ENCODE results near the gene TMEM255B. TPM values are rescaled to one million over a fixed set of nuclear protein-coding genes. Genes with fewer than 3 reads are reported as not detected.
A peak's percentile ranks its signal among the peaks of the same experiment; 100 is the strongest.

Gene TMEM255B
- polyA plus RNA-seq, 2 donors: 3.1 to 6.8 TPM

DNA sequence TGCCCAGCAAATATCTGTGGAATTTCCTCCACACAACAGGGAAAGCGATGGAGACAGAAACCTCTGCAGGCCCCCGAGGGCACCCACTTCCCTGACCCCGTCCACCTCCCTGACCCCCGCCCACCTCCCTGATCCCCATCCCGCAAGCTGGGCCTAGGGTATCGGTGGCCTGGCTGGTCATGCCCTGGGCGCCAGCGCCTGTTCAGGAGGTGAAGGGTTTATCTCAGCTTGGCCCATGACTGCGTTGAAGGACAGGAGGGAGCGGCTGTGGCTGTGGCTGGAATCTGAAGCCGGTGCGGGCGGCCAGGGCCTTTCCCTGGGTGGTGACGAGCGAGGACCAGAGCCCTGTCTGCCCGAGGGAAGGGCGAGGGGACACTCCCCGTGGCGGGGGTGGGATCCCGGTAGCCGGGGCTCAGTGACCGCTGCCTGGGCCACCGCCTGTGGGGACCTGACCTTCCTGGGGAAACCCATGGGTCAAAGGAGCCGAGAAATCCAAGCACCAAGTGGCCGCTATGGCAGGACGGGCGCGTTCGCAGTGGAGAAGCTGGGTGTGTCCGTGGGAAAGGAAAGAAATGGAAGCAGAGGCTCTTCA lies 84.1 kb downstream of the TMEM255B start:
- peaks cover 3 to 15% of the 10 kb centered on the region in 2 donors for H3K36me3 ChIP-seq (ENCODE audit: control insufficient read depth in 2 of 2, insufficient read depth in 2 of 2, low read length in 1 of 2)
- no peak overlapping the region for H3K27ac ChIP-seq (ENCODE audit: low read depth in 2 of 2, low read length in 1 of 2)
- peaks cover 23 to 43% of the 10 kb centered on the region in 2 donors for H3K4me1 ChIP-seq (ENCODE audit: control insufficient read depth in 2 of 2, insufficient read depth in 2 of 2, low read length in 1 of 2)
- H3K27me3 ChIP-seq (ENCODE audit: control insufficient read depth in 1 of 2, insufficient read depth in 2 of 2, low read length in 2 of 2): no peaks in the 10 kb centered on the region
- H3K4me3 ChIP-seq (ENCODE audit: low read depth in 1 of 2, low read length in 2 of 2): no peak overlapping the region
- no peaks in the 10 kb centered on the region for H3K9me3 ChIP-seq (ENCODE audit: control insufficient read depth in 2 of 2, insufficient read depth in 1 of 2, low read depth in 1 of 2, low read length in 1 of 2)
- 92 to 94% methylated on average over 28 to 30 of the region's 30 CpGs for whole genome bisulfite sequencing, 2 donors

DNA sequence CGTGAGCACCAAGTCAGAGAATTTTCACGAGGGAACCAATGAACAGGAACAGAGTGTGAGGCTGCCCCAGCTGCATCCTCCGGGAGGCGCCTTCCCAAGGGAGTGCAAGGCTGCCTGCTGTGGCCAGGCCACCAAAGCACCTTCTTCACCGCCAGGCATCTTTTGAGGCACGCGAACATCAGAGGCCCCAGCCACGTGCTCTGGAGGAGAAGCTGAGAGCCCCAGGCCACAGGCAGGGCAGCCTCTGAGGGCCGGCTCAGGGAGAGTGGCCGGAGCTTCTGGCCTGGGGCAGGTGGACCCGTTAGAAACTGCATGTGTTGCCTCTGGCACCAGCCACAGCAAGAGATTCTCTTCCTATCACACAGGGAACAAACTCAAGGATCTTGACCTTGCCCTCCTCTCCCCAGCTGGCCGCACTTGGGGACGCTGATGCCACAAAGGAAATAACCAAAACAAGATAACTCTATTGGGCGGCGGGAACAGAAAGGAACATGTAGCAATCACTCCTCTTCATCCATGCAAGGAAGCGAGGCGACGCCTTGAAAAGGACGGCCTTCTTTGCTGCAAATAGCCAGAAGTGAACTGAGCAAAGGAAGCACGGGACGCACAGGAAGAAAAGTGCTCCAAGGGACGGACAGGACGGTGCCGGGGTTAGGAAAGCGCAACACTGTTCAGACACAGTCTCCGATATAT lies 85.0 kb downstream of the TMEM255B start:
- Histone ChIP-seq H3K9me3 (ENCODE audit: control insufficient read depth in 2 of 2, insufficient read depth in 1 of 2, low read depth in 1 of 2, low read length in 1 of 2) (no peaks in the 10 kb centered on the region), H3K27me3 (ENCODE audit: control insufficient read depth in 1 of 2, insufficient read depth in 2 of 2, low read length in 2 of 2) (no peaks in the 10 kb centered on the region), H3K27ac (ENCODE audit: low read depth in 2 of 2, low read length in 1 of 2) (peak overlapping the region in 1 of 2 donors; percentile 54), H3K4me3 (ENCODE audit: low read depth in 1 of 2, low read length in 2 of 2) (no peak overlapping the region), H3K36me3 (ENCODE audit: control insufficient read depth in 2 of 2, insufficient read depth in 2 of 2, low read length in 1 of 2) (peaks cover 3 to 15% of the 10 kb centered on the region in 2 donors), H3K4me1 (ENCODE audit: control insufficient read depth in 2 of 2, insufficient read depth in 2 of 2, low read length in 1 of 2) (peaks cover 16 to 42% of the 10 kb centered on the region in 2 donors)
- WGBS, 2 donors: 74 to 79% methylated on average over 26 of the region's 26 CpGs

DNA sequence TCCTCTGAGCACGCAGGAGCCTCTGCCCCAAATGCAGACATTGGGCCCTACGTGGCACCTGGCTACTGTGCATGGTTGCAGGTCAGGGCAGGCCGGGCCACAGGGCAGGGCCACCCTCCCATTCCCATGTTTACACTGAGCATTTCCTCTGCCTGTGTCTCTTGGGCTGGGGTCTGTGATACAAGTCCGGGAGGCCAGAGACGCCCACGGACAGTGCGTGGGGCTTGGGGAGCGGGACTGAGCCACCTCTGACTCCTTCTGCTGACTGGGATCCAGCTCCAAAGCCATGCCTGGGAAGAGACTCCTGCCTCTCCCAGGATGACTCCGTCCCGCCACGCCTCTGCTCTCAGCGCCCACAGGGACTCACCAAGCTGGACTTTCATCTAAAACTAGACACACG lies 86.0 kb downstream of the TMEM255B start:
- H3K27me3 ChIP-seq (ENCODE audit: control insufficient read depth in 1 of 2, insufficient read depth in 2 of 2, low read length in 2 of 2): no peaks in the 10 kb centered on the region
- peak overlapping the region; percentile 68 to 78 for H3K27ac ChIP-seq (ENCODE audit: low read depth in 2 of 2, low read length in 1 of 2)
- peaks cover 3 to 15% of the 10 kb centered on the region in 2 donors for H3K36me3 ChIP-seq (ENCODE audit: control insufficient read depth in 2 of 2, insufficient read depth in 2 of 2, low read length in 1 of 2)
- H3K9me3 ChIP-seq (ENCODE audit: control insufficient read depth in 2 of 2, insufficient read depth in 1 of 2, low read depth in 1 of 2, low read length in 1 of 2): no peaks in the 10 kb centered on the region
- WGBS, 2 donors: 54 to 64% methylated on average over 13 of the region's 13 CpGs
- H3K4me1 ChIP-seq (ENCODE audit: control insufficient read depth in 2 of 2, insufficient read depth in 2 of 2, low read length in 1 of 2): peaks cover 11 to 34% of the 10 kb centered on the region in 2 donors
- H3K4me3 ChIP-seq (ENCODE audit: low read depth in 1 of 2, low read length in 2 of 2): no peak overlapping the region

DNA sequence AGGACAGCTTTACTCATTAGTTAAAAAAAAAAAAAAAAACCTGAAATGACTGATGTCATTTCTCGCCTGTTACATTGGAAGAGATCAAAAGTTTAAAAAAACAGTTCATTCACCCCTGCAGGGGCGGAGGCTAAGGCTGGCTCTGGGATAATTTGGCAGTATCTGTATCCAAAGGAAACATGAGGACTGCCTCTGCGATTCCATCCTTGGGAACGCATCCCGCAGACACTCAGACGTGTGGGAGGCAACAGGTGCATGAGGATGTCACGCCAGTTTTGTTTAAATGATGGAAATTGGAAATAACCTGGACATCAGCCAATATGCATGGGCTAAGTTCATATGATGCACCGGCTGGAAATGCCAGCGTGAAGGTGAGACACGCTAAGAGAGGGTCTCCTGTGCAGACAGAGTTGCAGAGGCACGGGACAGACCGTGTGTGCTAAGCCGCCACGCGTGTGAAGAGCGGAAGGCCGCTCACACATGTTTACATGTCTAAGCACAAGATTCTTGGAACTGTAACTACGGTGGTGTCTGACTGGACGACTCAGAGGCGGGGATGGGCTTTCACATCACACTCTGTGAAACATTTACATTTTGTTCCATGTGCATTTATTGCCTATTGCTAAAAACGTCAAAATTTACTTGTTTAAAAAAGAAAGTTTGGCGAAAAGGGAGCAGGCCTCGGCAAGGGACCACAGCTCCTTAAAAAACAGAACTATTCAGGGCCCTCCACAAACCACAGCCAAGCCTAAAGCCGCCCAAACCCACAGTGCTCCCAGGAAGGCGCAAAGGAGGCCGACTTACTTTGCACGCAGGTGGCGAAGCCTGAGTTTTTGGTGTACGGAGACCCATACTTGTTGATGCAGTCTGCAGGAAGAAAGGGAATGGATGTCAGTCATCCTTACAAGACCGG lies 87.0 kb downstream of the TMEM255B start:
- Histone ChIP-seq H3K27me3 (ENCODE audit: control insufficient read depth in 1 of 2, insufficient read depth in 2 of 2, low read length in 2 of 2) (no peaks in the 10 kb centered on the region), H3K27ac (ENCODE audit: low read depth in 2 of 2, low read length in 1 of 2) (no peak overlapping the region), H3K4me1 (ENCODE audit: control insufficient read depth in 2 of 2, insufficient read depth in 2 of 2, low read length in 1 of 2) (peaks cover 8 to 25% of the 10 kb centered on the region in 2 donors), H3K4me3 (ENCODE audit: low read depth in 1 of 2, low read length in 2 of 2) (no peak overlapping the region), H3K9me3 (ENCODE audit: control insufficient read depth in 2 of 2, insufficient read depth in 1 of 2, low read depth in 1 of 2, low read length in 1 of 2) (no peaks in the 10 kb centered on the region), H3K36me3 (ENCODE audit: control insufficient read depth in 2 of 2, insufficient read depth in 2 of 2, low read length in 1 of 2) (peaks cover 3 to 12% of the 10 kb centered on the region in 2 donors)
- 69 to 73% methylated on average over 30 of the region's 30 CpGs for WGBS, 2 donors

DNA sequence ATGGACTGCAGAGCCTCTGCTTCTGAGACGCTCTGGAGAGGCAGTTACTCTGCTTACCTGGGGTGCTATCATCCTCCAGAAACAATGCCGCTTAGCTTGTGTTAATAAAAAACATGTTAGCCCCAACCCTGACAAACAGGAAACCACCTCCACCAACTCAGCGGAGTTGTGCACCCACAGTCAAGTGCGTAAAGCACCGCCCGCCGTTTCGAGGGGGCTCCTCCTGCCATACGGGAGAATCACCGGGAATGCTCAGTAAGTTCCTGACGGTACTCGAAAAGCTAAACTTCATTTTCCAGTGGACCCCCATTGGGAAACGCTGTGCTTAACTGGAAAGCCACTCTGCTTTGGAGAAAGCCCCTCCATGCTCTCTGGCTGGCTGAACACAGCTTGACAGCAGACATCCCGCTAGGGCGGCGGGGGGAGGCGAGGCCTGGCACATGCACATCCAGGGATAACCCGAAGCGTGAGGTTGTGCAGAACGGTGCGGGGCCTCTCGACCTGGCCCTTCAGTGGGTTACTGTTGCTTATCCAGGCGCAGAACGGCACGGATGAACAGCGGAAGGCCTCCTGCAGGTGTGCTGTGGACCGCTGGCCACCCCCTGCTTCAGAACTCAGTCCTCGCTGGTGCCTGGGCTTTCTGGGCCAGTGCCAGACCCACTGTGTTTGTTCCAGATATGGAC lies 87.8 kb downstream of the TMEM255B start:
- H3K4me3 ChIP-seq (ENCODE audit: low read depth in 1 of 2, low read length in 2 of 2): no peak overlapping the region
- no peaks in the 10 kb centered on the region for H3K9me3 ChIP-seq (ENCODE audit: control insufficient read depth in 2 of 2, insufficient read depth in 1 of 2, low read depth in 1 of 2, low read length in 1 of 2)
- H3K27ac ChIP-seq (ENCODE audit: low read depth in 2 of 2, low read length in 1 of 2): no peak overlapping the region
- peaks cover 6 to 23% of the 10 kb centered on the region in 2 donors for H3K4me1 ChIP-seq (ENCODE audit: control insufficient read depth in 2 of 2, insufficient read depth in 2 of 2, low read length in 1 of 2)
- H3K27me3 ChIP-seq (ENCODE audit: control insufficient read depth in 1 of 2, insufficient read depth in 2 of 2, low read length in 2 of 2): no peaks in the 10 kb centered on the region
- WGBS, 2 donors: 86 to 87% methylated on average over 28 of the region's 28 CpGs
- peaks cover 3 to 9% of the 10 kb centered on the region in 2 donors for H3K36me3 ChIP-seq (ENCODE audit: control insufficient read depth in 2 of 2, insufficient read depth in 2 of 2, low read length in 1 of 2)

DNA sequence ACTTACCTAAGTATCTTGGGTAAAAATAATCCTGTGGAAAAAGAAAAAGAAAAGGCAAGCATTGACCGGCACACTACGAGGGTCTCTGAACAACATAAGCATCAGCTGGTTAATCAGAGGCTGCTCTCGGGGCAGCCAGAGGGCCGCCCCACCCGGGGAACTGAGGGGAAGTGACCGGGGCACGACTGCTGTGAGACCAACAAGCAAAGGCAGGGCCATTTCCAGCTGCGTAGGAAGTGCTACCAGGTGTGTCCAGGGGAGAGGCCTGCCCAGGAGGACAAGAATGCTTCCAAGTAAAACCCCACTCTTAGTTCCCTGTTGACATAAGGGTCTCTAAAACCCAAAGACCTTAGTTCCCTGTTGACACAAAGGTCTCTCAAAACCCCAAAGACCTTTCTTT lies 89.0 kb downstream of the TMEM255B start:
- H3K36me3 ChIP-seq (ENCODE audit: control insufficient read depth in 2 of 2, insufficient read depth in 2 of 2, low read length in 1 of 2): peaks cover 3 to 8% of the 10 kb centered on the region in 2 donors
- H3K9me3 ChIP-seq (ENCODE audit: control insufficient read depth in 2 of 2, insufficient read depth in 1 of 2, low read depth in 1 of 2, low read length in 1 of 2): no peaks in the 10 kb centered on the region
- WGBS, 2 donors: 79 to 82% methylated on average over 8 of the region's 8 CpGs
- no peak overlapping the region for H3K27ac ChIP-seq (ENCODE audit: low read depth in 2 of 2, low read length in 1 of 2)
- H3K27me3 ChIP-seq (ENCODE audit: control insufficient read depth in 1 of 2, insufficient read depth in 2 of 2, low read length in 2 of 2): no peaks in the 10 kb centered on the region
- H3K4me1 ChIP-seq (ENCODE audit: control insufficient read depth in 2 of 2, insufficient read depth in 2 of 2, low read length in 1 of 2): peaks cover 6 to 23% of the 10 kb centered on the region in 2 donors
- H3K4me3 ChIP-seq (ENCODE audit: low read depth in 1 of 2, low read length in 2 of 2): no peak overlapping the region

DNA sequence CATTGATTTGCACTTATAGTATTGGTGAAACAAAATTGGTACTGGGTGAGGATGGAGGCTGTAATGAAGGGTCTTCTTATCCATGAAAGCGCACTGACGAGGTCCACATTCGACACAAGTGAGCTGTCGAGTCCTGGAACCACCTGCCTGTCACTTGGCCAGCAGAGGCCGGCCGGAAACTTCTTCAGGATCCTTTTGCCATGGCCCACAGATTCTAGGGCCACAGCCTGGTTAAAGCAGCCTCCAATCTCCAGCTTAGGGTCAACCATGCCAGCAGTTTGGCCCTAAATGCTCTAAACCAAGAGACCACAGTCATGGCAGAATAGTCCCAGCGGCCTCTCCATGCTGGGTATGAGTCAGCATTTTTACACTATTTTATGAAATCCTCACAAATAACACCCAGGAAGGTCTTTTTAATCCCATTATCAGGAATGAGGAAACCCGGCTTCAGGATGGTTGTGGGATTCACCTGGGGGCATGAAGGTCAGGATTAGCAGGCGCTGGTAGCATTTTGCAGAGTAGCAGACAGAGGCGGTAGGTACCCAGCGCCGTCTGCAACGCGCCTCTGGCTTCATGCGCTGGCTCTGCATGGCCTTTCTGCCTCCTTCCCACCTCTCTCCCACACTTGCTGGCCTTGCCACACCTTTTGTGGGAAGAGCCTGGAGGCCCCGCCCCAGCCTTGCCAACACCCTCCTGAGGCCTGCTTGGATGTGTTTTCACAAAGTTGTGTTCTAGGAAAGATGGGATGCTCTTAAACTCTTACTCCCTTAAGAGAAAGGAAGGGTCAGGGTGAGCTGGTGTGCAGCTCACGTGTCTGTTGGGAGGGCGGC lies 89.6 kb downstream of the TMEM255B start:
- Histone ChIP-seq H3K27ac (ENCODE audit: low read depth in 2 of 2, low read length in 1 of 2) (peak overlapping the region; percentile 39 to 73), H3K27me3 (ENCODE audit: control insufficient read depth in 1 of 2, insufficient read depth in 2 of 2, low read length in 2 of 2) (no peaks in the 10 kb centered on the region), H3K4me3 (ENCODE audit: low read depth in 1 of 2, low read length in 2 of 2) (no peak overlapping the region), H3K4me1 (ENCODE audit: control insufficient read depth in 2 of 2, insufficient read depth in 2 of 2, low read length in 1 of 2) (peaks cover 6 to 23% of the 10 kb centered on the region in 2 donors), H3K9me3 (ENCODE audit: control insufficient read depth in 2 of 2, insufficient read depth in 1 of 2, low read depth in 1 of 2, low read length in 1 of 2) (no peaks in the 10 kb centered on the region), H3K36me3 (ENCODE audit: control insufficient read depth in 2 of 2, insufficient read depth in 2 of 2, low read length in 1 of 2) (peaks cover 3 to 6% of the 10 kb centered on the region in 2 donors)
- 71% methylated on average over 18 of the region's 18 CpGs for WGBS, 2 donors

DNA sequence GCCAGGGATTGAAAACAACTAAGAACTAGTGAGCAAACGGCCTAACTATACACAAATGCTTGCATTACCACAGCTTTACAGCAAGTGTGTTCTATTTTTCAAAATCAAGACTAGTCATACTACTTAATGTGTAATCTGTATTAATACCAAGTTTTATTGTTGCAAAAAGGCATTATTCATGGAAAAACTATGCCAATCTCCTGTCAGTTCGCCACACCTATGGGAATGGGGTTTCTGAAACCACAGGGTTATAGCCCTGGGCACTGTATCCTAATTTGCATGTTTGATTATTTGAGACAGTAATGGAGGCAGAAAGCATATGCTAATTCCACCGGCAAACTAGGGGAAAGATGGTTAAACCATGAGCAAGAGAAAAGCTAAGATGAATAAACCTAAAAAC lies 90.5 kb downstream of the TMEM255B start:
- Histone ChIP-seq H3K9me3 (ENCODE audit: control insufficient read depth in 2 of 2, insufficient read depth in 1 of 2, low read depth in 1 of 2, low read length in 1 of 2) (no peaks in the 10 kb centered on the region), H3K4me3 (ENCODE audit: low read depth in 1 of 2, low read length in 2 of 2) (no peak overlapping the region), H3K4me1 (ENCODE audit: control insufficient read depth in 2 of 2, insufficient read depth in 2 of 2, low read length in 1 of 2) (peaks cover 3 to 24% of the 10 kb centered on the region in 2 donors), H3K36me3 (ENCODE audit: control insufficient read depth in 2 of 2, insufficient read depth in 2 of 2, low read length in 1 of 2) (peaks cover 2 to 3% of the 10 kb centered on the region in 2 donors), H3K27me3 (ENCODE audit: control insufficient read depth in 1 of 2, insufficient read depth in 2 of 2, low read length in 2 of 2) (no peaks in the 10 kb centered on the region), H3K27ac (ENCODE audit: low read depth in 2 of 2, low read length in 1 of 2) (peak overlapping the region; percentile 39 to 73)
- 52 to 53% methylated on average over 3 of the region's 3 CpGs for WGBS, 2 donors

All from esophagus (tissue), 2 donors.